ENCODE data around the gene CHDH.

CHDH gene

DNA sequence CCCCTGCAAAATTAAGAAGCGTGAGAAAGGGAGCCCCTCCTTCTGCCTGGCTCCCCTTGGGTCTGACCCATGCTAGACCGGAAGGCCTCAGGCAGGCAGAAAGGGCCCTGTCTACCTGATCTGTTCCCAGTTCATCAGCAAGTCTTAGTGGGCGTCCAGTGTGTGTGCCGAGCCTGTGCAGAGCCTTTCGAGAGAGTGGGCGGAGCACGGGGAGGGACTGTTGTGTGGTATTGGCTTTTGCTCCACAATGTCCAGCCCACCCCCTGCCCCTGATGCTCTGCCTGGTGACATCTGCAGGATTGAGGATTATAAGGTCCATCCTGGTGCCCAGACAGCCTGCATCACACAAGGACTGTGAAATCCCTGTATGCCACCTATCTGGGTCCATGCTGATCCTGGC, 82.9 kb downstream of the CHDH start:
- no peak for DNase-seq (ENCODE audit: low read depth in 1 of 2, low spot score in 1 of 2)
